Keratinocyte (primary cell): Measurements from ENCODE around the gene HCAR2.

Experiments used
- EZH2 ChIP-seq: IDR thresholded peaks from one replicate; pipeline ENCODE4 v1.6.1; 2012; ENCODE audit warnings: inconsistent platforms, mild to moderate bottlenecking, low read length, moderate library complexity
- TF ChIP-seq, protein P1 (sequence below), 3 experiments: IDR thresholded peaks in 1 of 3; conservative IDR thresholded peaks in 1 of 3; optimal IDR thresholded peaks in 1 of 3; 2 replicates in 2 of 3; 3 replicates in 1 of 3; pipeline versions ENCODE3 to v1.5.1; 2011; ENCODE audit warnings: low read length in 3 of 3, mild to moderate bottlenecking in 3 of 3, moderate library complexity in 2 of 3, control low read depth in 1 of 3, inconsistent platforms in 1 of 3; ENCODE audit not compliant: insufficient read depth in 2 of 3; ENCODE audit errors: extremely low read depth in 1 of 3

DNA sequence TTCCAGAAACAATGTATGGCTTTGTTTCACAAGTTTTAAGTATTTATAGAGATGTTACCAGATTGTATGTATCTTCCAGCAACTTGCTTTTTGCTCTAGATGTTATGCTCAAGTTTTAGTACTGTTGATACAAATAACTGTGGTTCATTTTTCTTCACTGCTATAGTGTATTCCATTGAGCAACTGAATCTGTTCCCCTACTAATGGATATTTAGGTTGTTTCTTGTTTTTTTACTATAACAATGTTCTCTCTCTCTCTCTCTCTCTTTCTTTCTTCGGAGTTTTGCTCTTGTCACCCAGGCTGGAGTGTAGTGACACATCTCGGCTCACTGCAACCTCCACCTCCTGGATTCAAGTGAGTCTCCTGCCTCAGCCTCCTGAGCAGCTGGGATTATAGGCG, 16.6 kb downstream of the HCAR2 start:
- TF ChIP-seq, protein P1, sequence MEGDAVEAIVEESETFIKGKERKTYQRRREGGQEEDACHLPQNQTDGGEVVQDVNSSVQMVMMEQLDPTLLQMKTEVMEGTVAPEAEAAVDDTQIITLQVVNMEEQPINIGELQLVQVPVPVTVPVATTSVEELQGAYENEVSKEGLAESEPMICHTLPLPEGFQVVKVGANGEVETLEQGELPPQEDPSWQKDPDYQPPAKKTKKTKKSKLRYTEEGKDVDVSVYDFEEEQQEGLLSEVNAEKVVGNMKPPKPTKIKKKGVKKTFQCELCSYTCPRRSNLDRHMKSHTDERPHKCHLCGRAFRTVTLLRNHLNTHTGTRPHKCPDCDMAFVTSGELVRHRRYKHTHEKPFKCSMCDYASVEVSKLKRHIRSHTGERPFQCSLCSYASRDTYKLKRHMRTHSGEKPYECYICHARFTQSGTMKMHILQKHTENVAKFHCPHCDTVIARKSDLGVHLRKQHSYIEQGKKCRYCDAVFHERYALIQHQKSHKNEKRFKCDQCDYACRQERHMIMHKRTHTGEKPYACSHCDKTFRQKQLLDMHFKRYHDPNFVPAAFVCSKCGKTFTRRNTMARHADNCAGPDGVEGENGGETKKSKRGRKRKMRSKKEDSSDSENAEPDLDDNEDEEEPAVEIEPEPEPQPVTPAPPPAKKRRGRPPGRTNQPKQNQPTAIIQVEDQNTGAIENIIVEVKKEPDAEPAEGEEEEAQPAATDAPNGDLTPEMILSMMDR (optimal IDR thresholded peaks at IDR 0.05 in 1 of 3, IDR thresholded peaks at IDR 0.05 in 1 of 3, conservative IDR thresholded peaks at IDR 0.05 in 1 of 3; ENCODE audit: extremely low read depth in 1 of 3, insufficient read depth in 2 of 3, low read length in 3 of 3), result no peak
- no peak for TF ChIP-seq EZH2
